GM19438 (cell line): ENCODE data around the gene RAC2.

ENCODE experiments used
- ATAC-seq: cut with Tn5 transposase; IDR thresholded peaks from one replicate; pipeline ENCODE4 v1.9.1; 2021; ENCODE audit warnings: low read depth; ENCODE audit not compliant: unreplicated experiment

RAC2 gene

DNA sequence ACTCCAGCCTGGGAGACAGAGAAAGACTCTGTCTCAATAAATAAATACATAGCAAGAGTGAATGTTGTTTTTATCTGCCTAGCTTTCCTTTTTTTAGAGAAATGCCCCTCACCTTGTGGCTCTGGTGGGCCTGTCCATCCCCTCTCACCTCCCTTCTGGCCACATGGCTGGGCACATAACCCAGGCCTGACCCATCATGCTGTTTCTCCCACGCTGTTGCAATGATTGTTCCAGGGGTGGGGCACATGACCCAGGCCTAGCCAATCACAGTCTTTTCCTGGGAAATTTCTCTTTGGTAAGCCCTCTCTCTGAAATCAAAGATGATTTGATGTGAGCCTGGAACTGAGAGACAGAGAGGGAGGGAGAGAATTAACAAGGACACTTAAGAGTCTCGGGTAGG is 32.7 kb upstream of the RAC2 start:
- no peak for ATAC-seq

DNA sequence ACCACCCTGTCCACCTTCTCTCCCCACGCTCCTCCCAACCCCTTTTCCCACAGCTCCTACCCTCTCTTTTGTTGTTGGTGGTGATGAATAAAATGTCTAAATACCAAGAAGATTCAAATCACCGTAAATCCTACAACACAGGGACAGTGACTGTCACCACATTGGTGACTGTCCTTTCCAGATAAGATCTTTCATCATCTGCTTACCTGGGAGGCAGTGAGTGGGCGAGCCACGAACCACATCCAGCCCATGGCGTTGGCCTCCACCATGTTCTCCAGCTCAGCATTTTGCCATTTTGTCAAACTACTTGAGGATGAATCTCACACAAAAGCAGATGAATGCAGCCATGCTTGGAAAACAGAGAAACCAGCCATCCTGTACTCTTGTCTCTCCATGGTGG is 31.6 kb upstream of the RAC2 start:
- ATAC-seq, result no peak

DNA sequence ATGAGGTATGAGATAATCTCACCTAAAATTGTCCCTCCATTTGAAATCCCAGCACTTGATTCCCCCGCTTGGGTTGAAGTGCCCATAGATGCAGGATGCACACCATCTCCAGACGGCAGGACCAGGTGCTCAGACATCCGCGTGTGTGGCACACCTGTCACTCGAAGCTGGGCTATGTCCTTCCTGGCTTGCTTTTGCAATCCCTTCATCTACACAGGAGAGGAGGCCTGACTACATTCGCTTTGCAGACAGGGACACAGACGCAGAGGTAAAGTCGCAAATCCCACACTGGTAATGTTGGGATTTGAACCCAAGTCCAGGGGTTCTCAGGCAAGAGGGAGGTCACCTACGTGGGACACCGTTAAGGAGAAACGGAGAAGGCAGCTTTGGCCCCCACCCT is 31.1 kb upstream of the RAC2 start:
- no peak for ATAC-seq

DNA sequence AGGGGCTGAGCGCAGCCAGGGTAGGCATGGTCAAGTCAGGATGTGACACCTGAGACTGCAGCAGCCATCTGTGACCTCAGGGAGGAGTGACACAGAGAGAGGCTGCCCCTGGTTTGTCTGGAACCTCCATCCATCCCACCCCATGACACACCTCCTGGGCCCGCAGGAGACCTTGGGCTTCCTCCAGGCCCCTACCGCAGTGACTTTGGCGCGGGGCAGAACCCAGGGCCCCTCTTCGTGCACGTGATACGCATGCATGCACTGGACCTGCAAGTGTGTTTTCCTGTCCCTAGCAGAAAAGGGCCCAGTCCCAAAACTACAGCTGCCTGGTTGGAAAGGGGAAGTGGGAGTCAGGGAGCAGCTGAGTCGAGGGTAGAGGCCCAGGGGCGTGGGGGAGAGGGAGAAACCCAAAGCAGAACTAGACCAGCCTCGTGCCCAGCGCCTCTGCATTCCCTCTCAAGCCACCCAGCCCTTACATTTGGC is 30.4 kb upstream of the RAC2 start:
- no peak for ATAC-seq

DNA sequence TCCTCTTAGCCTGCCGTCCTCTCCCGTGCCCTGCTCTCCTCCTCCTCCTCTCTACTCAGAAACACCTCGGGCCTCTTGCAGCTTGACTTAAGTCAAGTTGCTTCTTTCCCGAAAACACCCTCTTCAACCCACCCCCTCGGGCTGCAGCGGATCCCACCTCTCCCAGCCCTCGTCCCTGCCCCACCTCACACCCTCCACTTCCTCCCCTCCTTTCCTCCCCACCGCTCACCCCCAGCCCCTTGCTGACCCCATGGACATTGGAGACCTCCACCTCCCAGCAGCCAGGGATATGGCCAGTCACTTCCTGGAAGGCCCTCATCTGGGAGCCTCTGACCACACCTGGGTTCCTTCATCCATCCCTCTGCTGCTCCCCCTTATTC is 29.8 kb upstream of the RAC2 start:
- ATAC-seq, result no peak

DNA sequence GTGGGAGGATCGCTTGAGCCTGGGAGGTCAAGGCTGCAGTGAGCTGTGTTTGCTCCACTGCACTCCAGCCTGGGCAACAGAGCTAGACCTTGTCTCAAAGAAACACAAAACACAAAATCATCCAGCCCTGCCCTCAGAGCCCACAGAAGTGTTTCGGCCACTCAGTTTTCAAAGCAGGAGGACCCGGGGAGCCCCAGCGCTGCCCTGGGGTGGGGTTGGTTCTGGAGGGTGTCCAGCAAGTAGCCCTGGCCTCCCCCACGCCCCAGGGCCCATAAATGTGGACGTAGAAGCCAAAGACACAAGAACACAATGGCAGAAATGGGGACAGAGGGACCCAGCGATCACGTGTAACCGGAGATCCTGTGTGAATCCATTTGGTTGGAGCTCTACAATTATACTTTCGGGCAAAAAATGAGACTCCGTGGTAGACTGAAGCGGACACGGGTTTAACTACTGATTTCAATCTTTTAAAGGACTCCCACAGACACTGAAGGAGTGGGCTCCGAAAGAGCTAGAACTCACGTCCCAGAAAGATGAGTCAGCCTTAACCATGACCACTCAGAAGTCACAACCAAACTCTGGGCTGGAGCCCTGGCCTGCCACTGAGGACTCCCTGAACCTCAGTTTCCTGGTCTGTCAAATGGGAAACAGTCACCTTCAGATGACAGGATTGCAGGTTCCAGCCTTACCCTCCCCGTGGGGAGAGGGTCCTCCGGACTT is 29.2 kb upstream of the RAC2 start:
- no peak for ATAC-seq

DNA sequence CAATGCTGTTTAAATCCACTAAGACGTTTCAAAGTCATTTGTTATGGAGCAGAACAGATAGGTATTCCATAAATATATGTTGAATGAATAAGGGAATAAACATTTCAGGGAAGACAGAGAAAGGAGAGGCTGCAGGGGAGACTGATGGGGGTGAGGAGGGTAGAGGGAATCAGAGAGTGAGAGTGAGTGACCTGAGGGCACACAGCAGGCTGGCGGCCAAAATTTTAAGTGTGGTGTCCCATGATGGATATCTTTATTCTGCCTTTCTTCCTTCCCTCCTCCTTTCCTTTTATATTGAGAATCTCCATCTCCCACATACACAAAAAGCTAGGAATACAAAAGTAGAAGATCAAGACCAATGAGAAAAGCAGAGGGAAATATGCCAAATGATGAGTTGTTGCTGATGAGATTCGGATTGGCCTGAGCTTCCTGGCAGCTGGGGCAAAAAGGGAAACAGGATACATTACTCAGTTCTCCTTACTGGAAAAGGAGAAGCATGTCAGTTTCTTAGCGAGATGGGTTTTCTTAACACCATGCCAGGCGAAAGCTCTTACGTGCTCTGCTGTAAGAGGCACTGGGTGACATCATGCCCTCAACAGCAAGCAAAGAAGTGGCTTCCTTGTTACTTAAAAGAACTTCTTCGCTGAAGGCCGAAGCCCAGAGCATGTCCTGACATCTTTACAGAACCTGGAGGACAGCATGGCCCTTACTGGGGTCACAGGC is 27.0 kb upstream of the RAC2 start:
- ATAC-seq, result no peak

DNA sequence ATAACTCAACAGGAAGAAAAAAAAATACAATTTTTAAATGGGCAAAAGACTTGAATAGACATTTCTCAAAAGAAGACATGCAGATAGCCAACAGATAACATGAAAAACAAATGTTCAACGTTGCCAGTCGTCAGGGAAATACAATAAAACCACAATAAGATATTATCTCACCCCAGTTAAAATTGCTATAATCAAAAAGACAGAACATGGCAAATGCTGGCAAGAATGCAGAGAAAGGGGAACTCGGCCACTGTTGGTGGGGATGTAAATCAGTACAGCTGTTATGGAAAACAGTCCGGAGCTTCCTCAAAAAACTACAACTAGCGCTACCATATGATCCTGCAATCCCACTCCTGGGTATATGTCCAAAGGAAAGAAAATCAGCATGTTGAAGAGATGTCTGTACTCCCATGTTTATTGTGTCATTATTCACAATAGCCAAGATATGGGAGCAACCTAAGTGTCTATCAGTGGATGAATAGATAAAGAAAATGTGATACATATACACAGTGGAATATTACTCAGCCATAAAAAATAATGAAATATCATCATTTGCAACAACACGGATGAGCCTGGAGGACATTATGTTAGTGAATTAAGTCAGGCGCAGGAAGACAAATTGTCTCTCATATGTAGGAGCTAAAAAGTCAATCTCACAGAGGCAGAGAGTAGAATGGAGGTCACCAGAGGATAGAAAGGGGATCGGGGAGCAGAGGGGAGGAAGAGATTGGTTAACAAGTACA is 26.0 kb upstream of the RAC2 start:
- no peak for ATAC-seq

DNA sequence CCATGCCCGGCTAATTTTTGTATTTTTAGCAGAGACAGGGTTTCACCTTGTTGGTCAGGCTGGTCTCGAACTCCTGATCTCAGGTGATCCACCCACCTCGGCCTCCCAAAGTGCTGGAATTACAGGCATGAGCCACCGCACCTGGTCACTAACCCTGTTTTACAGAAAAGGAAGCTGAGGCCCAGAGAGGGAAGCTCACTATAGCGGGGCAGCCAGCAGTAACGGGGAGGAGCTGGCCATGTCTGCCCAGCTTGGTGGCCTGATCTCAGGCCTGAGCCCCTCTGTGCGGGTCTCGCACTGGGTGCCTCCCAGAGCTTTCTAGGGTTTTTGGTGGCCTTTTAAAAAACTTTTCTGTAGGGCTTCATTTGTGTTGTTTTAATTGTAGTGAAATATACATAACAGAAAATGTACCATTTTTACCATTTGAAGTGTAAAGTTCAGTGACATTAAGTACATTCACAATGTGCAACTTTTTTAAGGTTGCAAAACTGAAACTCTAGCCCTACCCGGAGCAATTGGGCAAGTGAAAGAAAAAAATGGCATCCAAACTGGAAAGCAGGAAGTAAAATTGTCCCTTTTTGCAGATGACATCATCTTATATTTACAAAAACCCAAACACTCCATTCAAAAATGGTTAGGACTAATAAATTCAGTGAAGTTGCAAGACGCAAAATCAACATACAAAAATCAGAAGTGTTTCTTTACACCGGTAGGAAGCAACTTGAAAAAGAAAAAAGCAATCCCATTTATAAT is 23.8 kb upstream of the RAC2 start:
- no peak for ATAC-seq

DNA sequence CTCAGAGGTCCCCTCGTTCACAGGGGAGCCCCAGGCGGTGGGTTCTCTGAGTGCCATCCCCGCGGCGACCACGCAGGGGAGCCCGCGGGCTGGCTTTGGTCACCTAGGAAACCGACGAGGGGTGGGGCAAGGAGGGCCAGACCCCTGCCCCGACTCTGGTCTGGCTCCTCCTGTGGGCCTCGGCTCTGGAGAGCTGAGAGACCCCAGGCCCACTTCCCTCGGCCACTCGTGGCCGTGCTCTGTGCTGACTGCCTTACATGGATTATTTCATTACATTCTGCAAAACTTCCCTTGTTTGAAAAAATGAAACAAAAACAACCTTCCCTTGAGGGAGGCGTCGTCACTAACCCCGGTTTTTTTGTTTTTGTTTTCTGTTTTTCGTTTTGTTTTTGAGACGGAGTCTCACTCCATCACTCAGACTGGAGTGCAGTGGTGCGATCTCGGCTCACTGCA is 23.1 kb upstream of the RAC2 start:
- no peak for ATAC-seq

DNA sequence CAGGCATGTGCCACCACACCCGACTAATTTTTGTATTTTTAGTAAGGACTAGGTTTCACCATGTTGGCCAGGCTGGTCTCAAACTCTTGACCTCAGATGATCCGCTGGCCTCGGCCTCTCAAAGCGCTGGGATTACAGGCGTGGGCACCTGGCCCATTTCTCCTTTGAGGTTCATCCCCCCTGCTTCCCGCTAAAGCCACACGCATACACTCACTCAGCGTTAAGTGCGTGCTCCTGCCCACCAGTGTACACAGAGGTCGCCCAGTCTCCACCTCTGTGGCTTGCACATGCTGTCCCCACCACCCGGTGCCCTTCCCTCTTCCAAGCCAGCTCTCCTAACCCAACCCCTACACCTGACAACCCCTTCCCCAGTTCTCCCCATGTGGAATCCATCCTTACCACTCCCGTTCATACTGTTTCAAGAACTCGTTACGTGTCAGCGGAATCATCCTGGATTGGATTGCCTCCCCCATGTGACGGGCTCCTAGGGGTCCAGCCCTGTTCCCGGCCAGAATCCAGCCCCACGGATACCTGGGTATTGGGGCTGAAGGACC is 22.6 kb upstream of the RAC2 start:
- ATAC-seq, result no peak

DNA sequence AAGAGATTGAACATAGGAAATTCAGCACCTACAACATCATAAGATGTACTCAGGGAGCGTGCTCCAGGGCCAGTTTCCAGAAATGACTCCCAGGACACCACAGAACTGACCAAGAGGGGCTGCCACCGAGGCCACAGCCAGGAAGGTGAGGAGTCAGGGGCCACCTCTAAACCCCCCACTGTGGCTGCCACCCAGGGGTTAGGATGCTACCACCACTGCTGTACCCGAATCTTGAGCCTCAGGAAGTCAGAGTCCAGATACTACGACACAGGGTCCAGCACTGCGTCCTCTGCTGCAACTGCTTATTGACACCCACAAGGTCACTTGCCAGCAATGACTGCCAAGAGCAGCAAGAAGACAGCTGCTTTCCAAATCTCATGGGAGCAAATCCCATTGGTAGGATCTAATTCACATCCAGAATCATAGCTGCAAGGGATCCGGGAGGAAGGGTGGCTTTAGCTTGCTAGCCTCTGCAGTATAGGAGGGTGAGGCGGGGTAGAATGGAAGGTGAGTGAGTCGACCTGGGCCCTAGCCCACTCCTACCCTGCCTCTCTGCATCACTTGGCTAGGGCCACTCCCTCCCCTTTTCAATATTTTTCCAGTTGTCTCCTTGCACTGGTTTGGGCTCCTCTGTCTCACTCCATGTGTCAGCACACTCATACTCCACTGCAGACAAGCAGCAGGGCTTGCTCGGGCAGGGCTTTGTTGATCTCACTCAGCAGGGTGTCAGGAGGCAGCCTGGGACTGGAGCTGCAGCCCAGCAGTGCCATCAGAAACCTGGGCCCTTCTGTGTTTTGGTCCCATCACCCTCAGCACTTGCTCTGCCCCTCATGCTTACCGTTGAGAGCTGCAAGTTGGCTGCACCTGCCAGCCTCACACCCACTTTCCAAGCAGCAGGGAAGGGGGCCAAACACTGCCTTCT is 20.2 kb upstream of the RAC2 start:
- ATAC-seq, result no peak

DNA sequence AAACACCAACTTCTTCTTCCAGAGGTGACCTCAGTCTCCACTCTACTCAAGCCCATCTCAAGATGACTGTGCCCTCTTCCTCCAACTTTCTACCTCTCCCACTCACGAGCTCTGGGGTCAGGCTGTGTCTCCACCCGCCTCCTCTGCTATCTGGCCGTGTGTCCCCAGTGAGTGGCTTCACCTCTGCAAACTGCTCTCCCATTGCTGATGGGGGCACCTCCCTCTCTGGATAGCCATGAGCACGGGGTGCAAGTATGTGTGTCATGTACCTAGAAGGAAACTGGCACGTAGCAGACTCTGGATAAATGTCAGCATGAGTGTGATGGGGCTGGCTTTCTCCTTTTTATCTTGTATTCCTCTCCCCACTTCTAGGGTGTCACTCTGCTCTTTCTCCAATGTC is 18.3 kb upstream of the RAC2 start:
- ATAC-seq, result no peak

DNA sequence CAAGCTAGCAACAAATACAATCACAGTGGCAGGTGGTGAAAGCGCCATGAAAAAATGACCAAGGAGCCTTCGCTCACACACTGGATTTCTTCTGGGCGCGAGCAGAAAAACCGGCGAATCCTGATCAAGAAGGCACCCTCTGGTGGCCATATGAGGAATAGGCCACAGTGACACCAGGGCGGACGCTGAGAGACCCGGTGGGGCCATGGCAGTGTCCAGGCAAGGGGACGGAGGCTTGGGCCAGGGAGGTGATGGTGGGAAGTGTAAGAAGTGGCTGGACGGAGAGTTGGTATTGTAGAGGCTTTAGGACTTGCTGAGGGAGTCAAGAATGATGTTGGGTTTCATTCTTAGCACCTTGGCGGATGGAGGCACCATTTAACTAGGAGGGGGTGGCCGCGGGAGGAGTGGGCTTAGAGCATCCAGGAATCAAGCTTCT is 16.9 kb upstream of the RAC2 start:
- no peak for ATAC-seq

DNA sequence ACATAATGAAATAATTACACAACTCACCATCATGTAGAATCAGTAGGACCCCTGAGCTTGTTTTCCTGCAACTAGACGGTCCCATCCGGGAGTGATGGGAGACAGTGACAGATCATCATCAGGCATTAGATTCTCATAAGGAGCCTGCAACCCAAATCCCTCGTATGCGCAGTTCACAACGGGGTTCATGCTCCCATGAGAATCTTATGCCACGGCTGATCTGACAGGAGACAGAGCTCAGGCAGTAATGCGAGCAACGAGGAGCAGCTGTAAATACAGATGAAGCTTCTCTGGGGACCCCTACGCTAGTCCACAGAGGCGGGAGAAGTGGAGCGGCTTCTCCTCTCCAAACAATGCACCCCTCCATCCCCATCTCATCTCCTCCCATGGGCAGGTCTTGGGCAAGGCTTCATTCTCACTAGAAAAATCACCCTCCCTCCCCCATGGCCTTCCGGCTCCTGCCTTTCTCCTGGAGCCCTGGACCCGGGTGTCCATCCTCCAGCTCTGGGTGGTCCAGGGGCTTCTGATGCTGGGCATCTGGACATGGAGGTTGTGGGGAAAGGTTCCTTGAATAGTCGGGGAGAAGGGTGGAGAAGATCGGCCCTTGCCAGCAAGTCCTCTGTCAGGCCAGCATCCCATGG is 16.2 kb upstream of the RAC2 start:
- ATAC-seq, result no peak

DNA sequence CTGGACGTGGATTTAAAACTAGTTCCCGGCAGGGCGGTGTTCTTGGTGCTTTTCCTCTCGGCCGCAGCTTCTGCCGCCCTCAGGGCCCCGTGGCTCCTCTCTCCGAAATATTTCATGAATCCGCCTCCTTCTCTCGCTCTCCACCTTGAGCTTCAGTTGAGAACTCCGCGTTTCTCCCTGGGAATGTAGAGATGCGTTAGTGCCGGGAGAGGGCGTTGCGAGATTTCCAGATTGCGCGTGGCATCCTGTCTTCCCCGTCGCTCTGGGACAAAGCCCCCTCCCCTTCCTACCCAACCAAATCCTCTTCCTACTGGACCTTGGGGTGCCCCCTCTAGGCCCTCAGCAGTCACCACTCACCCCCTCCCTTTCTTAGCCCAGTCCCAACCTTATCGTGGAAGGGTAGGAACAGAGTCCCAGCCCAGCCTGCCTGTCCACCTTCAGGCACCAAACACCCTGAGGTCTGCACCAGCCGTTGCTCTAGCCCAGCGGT is 15.5 kb upstream of the RAC2 start:
- ATAC-seq, result no peak

DNA sequence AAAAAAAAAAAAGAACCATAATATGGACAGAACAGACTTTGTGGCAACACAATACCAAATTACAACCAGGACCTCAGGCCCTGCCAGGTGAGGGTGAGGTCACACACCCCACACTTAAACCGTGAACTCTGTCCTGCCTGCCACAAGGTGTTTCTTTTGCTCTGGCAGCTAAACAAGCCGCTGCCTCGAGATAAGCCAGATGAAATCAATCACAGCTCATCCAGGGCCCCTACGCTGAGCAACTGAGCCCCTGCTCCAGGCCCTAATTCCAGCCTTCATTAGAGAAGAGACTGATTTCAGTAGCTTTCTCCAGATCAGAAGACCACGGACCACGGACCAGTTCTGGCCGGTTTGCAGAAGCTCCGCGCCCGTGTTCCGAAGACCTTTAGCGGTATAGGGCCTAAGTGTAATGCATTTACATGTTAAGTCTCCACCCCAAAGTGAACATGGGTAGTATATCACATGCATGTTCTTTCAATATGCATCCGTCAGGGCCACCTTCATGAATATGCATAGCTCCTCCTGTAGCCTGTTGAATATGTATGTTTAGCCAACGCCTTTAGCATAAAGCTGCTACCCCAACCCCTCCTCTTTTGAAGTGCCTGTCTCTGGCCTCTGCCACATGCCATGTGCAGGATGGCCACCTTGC is 14.8 kb upstream of the RAC2 start:
- no peak for ATAC-seq

DNA sequence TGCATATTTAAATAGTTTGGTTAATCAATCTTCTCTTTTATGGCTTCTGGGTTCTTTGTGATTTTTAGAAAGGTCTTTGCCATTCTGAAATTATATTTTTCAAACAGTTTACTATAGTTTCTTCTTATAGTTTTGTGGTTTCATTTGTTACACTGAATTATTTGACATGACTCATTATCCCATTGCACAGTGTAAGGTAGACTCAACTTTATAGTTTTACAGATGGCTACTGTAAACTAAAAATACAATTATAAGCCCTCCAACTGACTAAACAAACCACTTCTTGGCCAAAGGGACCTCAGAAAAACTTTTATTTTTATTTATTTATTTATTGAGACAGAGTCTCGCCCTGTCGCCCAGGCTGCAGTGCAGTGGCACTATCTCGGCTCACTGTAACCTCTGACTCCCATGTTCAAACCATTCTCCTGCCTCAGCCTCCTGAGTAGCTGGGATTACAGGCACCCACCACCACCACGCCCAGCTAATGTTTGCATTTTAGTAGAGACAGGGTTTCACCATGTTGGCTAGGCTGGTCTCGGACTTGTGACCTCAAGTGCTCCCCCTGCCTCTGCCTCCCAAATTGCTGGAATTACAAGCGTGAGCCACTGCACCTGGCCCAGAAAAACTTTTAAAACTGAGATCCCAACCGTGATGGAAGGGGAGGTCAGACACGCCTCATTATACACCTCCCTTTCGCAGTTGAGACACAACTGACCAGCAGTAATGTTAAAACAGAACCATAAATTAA is 14.1 kb upstream of the RAC2 start:
- no peak for ATAC-seq
